Activated CD8-positive, alpha-beta T cell treated with anti-CD3 and anti-CD28 coated beads, Interleukin-2, amount 10 ng/mL, durations not matched to agents 7 days and 5 days (primary cell): ENCODE data around the gene BRAT1. TPM values are rescaled to one million over a fixed set of nuclear protein-coding genes. Genes with fewer than 3 reads are reported as not detected.

Source experiments
- ATAC-seq: fragments of 150-1000 bp; cut with Tn5 transposase; one replicate; pipeline ENCODE4 v1.10.0; 2021; ENCODE audit warnings: moderate library complexity
- CTCF ChIA-PET: fragments of 350-600 bp; sonication (Branson Sonifier 250); formaldehyde crosslinking; loops from one replicate; lab custom pipeline; 2021; ENCODE audit warnings: antibody characterized with exemption; lab: Charles Lee
- POLR2A ChIA-PET: fragments of 350-600 bp; sonication (Branson Sonifier 250); formaldehyde crosslinking; loops from one replicate; lab custom pipeline; 2021; ENCODE audit warnings: antibody characterized with exemption; lab: Charles Lee
- DNase-seq: peaks from one replicate; pipeline ENCODE4 v3.0.0-alpha.2; 2020
- H3K27ac Mint-ChIP-seq: one replicate; pipeline ENCODE4 v1.8.0; 2021; ENCODE audit warnings: mild to moderate bottlenecking, mixed read lengths
- H3K27me3 Mint-ChIP-seq: one replicate; pipeline ENCODE4 v1.8.0; 2021; ENCODE audit warnings: low read depth, mixed read lengths
- H3K36me3 Mint-ChIP-seq: one replicate; pipeline ENCODE4 v1.8.0; 2021; ENCODE audit warnings: low read depth, mixed read lengths
- H3K4me1 Mint-ChIP-seq: one replicate; pipeline ENCODE4 v1.8.0; 2021; ENCODE audit warnings: low read depth, mixed read lengths
- H3K4me3 Mint-ChIP-seq: one replicate; pipeline ENCODE4 v1.8.0; 2021; ENCODE audit warnings: mild to moderate bottlenecking, mixed read lengths
- H3K9me3 Mint-ChIP-seq: one replicate; pipeline ENCODE4 v1.8.0; 2022; ENCODE audit warnings: mixed read lengths; ENCODE audit not compliant: insufficient read depth
- total RNA-seq, 2 experiments: library from RNA; stranded (reverse); gene quantifications; one replicate each; pipeline ENCODE4 v1.2.3, GENCODE V29; 2021

BRAT1 gene
- total RNA-seq, 2 experiments from 2014 or later, result 39.4 to 40.7 TPM

DNA sequence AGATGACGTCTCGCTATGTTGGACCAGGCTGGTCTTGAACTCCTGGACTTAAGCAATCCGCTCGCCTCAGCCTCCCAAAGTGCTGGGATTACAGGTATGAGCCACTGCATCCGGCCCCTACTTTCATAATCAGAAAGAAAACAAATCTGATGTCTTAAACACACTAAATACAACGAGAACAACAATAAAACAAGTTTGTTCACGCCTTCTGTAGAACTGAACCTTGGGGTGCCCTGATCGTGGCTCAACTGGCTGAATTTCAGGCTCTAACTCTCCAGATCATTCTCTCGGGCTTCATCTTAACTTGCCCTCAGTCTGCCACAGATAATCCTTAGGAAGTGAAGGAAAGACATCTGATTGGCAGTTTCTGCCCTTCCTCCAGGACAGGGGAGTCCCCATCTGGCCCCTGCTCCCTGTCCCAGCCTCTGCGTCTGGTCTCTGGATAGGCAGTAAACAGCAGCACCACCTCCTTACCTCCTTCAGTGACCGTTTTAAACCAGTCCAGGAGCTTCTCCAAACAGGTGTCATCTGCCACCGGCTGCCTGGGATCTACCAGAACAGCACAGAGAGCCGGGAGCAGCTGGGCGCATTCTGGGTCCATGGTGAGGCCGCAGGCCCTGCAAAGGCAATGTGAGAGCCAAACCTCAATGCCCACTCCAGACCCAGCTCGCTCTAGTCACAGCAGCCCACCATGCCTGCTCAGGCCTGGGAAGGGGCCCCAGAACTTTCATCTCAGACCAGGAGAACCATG, 1.3 kb downstream of the BRAT1 start:
- ATAC-seq (no peak), DNase-seq (no peak)
- peak overlapping the region; percentile 97 for H3K27ac Mint-ChIP-seq
- peaks cover 31% of the 10 kb centered on the region for H3K36me3 Mint-ChIP-seq
- peaks cover 46% of the 10 kb centered on the region for H3K4me1 Mint-ChIP-seq
- ChIA-PET POLR2A (interaction anchor here (0.5 to 1.0 kb wide), 2 partner anchors 87 to 102 kb away, joined by 3 read pairs; no protein-coding TSS in a partner anchor), CTCF (interaction anchor here (0.7 to 0.8 kb wide), 2 partner anchors 13 to 24 kb away, joined by 3 read pairs; no protein-coding TSS in a partner anchor)
- H3K4me3 Mint-ChIP-seq, result peak overlapping the region; percentile 86
- no peaks in the 10 kb centered on the region for H3K27me3 Mint-ChIP-seq
- no peaks in the 10 kb centered on the region for H3K9me3 Mint-ChIP-seq

DNA sequence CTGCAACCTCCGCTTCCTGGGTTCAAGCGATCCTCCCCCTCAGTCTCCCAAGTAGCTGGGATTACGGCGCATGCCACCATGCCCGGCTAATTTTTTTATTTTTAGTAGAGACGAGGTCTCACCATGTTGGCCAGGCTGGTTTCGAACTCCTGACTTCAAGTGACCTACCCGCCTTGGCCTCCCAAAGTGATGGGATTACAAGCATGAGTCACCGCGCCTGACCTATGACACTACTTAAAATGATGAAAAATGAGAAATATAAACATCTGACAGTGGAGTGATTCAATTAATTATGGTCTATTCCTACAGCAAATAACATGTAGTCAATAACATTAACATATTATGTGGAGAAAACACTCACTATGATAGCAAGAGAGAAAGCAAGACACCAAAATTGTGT, 2.2 kb downstream of the BRAT1 start:
- H3K4me1 Mint-ChIP-seq, result peaks cover 42% of the 10 kb centered on the region
- H3K27ac Mint-ChIP-seq, result no peak overlapping the region
- no peaks in the 10 kb centered on the region for H3K9me3 Mint-ChIP-seq
- H3K36me3 Mint-ChIP-seq, result peaks cover 33% of the 10 kb centered on the region
- peak overlapping the region; percentile 86 for H3K4me3 Mint-ChIP-seq
- H3K27me3 Mint-ChIP-seq, result no peaks in the 10 kb centered on the region
- POLR2A ChIA-PET, result no interaction called here
- no peak for DNase-seq
- CTCF ChIA-PET, result interaction anchor here (0.7 kb wide), 1 partner anchor 13 kb away, joined by 3 read pairs; no protein-coding TSS in a partner anchor
- no peak for ATAC-seq

DNA sequence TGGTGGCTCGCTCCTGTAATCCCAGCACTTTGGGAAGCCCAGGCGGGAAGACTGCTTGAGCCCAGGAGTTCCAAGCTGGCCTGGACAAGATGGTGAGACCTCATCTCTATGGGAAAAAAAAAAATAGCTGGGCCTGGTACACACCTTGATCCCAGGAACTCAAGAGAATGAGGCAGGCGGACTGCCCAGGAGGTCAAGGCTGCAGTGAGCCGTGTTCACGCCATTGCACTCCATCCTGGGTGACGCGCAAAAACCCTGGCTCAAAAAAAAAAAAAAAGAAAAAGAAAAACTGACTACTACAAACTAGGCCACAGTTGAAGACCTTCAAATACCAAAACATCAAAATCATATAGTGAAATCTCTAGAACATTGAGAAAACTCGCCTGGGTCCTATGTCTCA, 3.9 kb downstream of the BRAT1 start:
- POLR2A ChIA-PET, result no interaction called here
- Mint-ChIP-seq H3K36me3 (peaks cover 45% of the 10 kb centered on the region), H3K4me1 (peaks cover 34% of the 10 kb centered on the region), H3K27me3 (no peaks in the 10 kb centered on the region), H3K9me3 (no peaks in the 10 kb centered on the region), H3K4me3 (no peak overlapping the region), H3K27ac (no peak overlapping the region)
- DNase-seq, result no peak
- CTCF ChIA-PET, result interaction anchor here (1.4 kb wide), 1 partner anchor 159 kb away, joined by 4 read pairs; no protein-coding TSS in a partner anchor
- ATAC-seq, result no peak

DNA sequence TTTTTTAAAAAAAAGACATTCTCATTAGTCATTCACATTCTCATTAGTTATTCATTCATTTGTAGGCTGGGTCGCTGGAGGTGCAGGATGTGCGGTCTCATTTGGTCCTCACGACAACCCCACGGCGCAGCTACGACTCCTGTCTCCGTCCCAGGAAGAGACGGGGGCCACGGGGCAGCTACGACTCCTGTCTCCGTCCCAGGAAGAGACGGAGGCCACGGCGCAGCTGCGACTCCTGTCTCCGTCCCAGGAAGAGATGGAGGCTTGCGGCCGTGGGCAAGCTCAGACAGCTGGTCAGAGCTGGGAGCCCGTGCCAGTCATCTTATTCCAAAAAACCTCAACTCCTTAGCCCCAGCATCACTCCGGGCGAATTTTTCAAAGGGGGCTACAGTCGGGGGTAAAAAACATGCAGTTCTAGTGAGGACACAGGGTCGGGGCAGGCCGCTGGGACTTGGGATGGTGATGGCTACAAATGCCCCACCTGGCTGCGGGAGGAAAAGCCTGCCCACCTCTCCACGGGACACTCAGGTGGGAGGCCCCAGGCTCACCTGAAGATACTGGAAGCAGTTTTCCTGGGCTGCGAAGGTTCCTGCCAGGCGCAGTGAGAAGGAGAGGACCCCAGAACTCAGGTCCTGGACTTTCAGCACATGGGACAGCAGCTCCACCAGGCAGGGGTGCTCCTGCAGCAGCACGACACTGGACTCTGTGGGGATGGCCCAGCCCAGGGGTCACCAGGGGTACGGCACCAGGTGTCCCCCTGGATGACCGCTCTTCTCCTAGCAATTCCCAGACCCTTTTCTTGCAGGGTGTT, 8.3 kb downstream of the BRAT1 start:
- Mint-ChIP-seq H3K4me3 (no peak overlapping the region), H3K4me1 (peaks cover 13% of the 10 kb centered on the region), H3K27me3 (no peaks in the 10 kb centered on the region), H3K27ac (no peak overlapping the region), H3K9me3 (no peaks in the 10 kb centered on the region), H3K36me3 (peaks cover 48% of the 10 kb centered on the region)
- DNase-seq, result no peak
- no peak for ATAC-seq
- POLR2A ChIA-PET, result interaction anchor here (0.6 to 0.7 kb wide), 2 partner anchors 441 to 991 kb away, joined by 3 to 4 read pairs; no protein-coding TSS in a partner anchor
- CTCF ChIA-PET, result no interaction called here

DNA sequence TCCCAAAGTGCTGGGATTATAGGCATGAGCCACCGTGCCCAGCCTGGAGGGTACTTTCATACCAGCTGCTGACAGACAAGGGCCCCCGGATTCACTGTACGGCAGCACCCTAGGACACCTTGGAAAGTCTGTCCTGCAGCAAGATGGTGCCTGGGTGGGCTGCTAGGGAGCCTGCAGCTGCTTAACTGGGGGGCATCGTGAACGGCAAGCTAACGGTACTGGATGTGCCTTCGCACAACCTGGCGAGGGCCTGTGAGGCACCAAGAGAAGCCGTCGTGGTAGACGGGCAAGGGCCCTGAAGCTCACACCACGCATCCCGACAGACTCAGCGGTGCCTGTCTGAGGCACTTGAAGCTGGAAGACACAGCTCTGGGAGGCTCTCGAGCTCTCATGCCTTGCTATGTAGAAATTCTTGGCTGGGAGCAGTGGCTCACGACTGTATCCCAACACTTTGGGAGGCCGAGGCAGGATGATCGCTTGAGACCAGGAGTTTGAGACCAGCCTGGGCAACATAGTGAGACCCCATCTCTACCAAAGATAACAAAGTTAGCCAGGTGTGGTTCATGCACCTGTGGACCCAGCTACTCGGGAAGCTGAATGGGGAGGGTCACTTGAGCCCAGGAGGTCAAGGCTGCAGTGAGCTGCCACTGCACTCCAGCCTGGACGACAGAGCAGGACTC, 9.4 kb downstream of the BRAT1 start:
- DNase-seq, result no peak
- no peak for ATAC-seq
- peaks cover 10% of the 10 kb centered on the region for H3K4me1 Mint-ChIP-seq
- no peak overlapping the region for H3K27ac Mint-ChIP-seq
- no peaks in the 10 kb centered on the region for H3K27me3 Mint-ChIP-seq
- peaks cover 41% of the 10 kb centered on the region for H3K36me3 Mint-ChIP-seq
- no peaks in the 10 kb centered on the region for H3K9me3 Mint-ChIP-seq
- CTCF ChIA-PET, result interaction anchor here (0.9 kb wide), 1 partner anchor 10 kb away, joined by 4 read pairs; the partner anchor contains the start of gene BRAT1
- POLR2A ChIA-PET, result interaction anchor here (0.7 kb wide), 1 partner anchor 442 kb away, joined by 4 read pairs; no protein-coding TSS in a partner anchor
- H3K4me3 Mint-ChIP-seq, result no peak overlapping the region

DNA sequence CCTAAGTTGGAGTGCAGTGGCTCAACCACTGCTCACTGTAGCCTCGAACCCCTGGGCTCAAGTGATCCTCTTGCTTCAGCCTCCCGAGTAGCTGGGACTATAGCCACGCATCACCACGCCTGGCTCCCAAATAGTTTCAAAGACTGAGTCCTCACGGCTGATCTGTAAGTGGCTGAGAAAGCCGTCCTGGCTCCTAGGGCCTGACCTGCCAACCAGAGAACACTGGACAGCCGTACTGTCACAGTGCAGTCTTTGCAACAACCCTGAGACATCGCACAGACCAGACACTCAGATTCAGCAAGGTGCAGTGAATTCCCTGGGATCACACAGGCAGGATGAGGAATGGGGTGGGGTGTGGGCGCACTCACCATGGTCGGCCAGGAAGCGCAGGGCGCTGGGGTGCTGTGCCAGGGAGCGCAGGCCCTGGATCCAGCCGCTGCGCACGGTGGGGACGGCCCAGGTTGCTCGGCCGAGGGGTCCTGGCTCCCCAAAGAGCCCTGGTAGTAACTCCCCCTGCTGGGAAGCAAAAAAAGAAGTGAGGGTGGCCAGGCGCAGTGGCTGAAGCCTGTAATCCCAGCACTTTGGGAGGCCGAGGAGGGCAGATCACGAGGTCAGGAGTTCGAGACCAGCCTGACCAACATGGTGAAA, 10.7 kb downstream of the BRAT1 start:
- Mint-ChIP-seq H3K27ac (peak overlapping the region; percentile 6), H3K4me3 (no peak overlapping the region), H3K4me1 (peaks cover 4% of the 10 kb centered on the region), H3K36me3 (peaks cover 37% of the 10 kb centered on the region), H3K9me3 (no peaks in the 10 kb centered on the region), H3K27me3 (no peaks in the 10 kb centered on the region)
- ATAC-seq, result no peak
- ChIA-PET CTCF (no interaction called here), POLR2A (no interaction called here)
- no peak for DNase-seq

DNA sequence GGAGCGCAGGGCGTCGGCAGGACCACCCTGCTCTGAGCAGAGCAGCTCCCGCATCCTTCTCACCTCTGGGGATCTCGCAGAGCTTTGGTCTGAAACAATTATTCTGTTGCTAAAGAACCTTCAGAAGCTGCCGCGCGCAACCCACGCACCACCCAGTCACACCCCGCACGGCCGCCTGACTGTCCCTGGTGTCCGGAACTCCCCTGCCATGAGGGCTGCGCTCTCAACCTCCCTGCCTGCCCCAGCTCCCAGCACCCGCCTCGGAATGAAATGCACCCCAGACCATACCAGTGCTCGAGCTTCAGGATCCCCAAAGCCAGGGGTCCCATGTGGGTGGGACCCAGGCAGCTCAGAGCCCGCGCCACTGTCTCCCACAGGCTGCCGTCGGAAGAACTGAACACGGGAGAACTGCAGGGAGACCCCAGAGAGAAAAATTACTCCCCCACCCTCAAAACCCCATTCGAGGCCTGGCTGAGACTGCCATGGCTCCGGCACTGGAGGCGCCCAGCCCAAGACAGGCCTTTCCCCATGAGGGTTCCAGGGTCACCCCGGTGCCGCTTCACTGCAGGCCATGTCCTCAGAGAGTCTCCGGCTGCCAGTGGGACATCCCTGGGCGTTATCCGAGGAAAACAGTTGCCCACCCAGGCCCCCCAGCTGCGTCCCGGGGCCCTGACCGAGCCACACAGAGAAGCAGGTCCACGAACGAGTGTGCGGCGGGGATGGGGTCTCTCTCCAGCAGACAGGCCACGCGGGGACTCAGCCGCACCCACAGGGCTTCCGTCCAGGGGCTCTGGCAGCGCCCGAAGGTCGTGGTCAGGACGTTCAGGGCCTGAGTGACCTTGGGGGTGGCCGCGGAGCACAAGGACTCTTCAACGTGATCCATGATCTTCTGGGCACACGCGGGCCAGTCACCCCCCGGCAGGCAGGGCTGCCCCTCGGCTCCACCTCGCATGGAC, 12.1 kb downstream of the BRAT1 start:
- POLR2A ChIA-PET, result interaction anchor here (1.0 kb wide), 1 partner anchor 12 kb away, joined by 3 read pairs; the partner anchor contains the start of gene BRAT1
- no peak overlapping the region for H3K4me3 Mint-ChIP-seq

DNA sequence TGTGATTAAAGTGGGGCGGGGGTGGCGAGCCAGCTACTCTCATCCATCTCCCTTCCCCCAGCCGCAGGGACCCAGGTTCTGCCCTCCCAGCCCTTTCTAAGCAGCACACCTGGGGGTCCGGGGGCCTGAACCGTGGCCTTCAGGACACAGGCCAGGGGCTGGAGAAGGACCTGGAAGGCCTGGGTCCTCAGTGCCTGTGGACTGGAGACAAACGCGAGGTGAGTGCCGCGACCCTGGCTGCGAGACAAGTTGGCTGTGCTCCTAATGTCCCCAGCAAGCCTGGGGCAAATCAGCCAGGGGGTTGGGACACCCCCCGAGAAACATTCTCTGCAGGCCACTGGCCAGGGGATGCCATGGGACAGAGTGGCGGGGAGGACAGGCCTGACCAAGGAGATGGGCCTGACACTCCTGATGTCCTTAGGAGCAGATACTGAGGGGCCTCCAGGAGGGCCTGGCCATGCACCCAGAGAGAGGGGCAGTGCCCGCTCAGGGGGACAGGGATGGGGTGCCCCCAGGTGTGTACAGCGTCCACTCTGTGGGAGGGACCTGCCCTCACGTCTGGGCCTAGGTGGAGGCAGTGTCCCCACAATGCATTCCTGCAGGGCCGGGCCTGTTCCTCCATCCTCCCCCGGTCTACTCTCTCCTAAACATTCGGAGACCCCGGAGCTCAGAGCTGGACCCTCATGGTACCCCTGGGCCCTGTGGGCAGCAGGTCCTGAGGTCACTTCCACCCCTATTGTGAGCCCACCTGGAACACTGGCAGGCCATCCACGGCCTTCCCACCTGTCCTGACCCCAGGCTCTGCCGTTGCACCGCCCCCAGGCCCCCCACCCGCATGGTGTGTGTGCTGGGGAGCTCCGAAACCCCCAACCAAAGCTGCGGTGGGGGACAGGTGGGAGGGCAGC, 13.1 kb downstream of the BRAT1 start:
- H3K4me3 Mint-ChIP-seq, result no peak overlapping the region
- ChIA-PET POLR2A (interaction anchor here (1.0 kb wide), 1 partner anchor 13 kb away, joined by 3 read pairs; the partner anchor contains the start of gene BRAT1), CTCF (no interaction called here)
- no peaks in the 10 kb centered on the region for H3K4me1 Mint-ChIP-seq
- H3K27me3 Mint-ChIP-seq, result no peaks in the 10 kb centered on the region
- peaks cover 28% of the 10 kb centered on the region for H3K36me3 Mint-ChIP-seq
- no peaks in the 10 kb centered on the region for H3K9me3 Mint-ChIP-seq
- DNase-seq, result no peak
- H3K27ac Mint-ChIP-seq, result no peak overlapping the region
- no peak for ATAC-seq

More for the DNA sequence above, 12.1 kb downstream of the BRAT1 start:
- ATAC-seq, result no peak
- no peaks in the 10 kb centered on the region for H3K27me3 Mint-ChIP-seq
- no peaks in the 10 kb centered on the region for H3K4me1 Mint-ChIP-seq
- H3K36me3 Mint-ChIP-seq, result peaks cover 33% of the 10 kb centered on the region
- DNase-seq, result no peak
- no peaks in the 10 kb centered on the region for H3K9me3 Mint-ChIP-seq
- CTCF ChIA-PET, result no interaction called here
- H3K27ac Mint-ChIP-seq, result peak overlapping the region; percentile 25

DNA sequence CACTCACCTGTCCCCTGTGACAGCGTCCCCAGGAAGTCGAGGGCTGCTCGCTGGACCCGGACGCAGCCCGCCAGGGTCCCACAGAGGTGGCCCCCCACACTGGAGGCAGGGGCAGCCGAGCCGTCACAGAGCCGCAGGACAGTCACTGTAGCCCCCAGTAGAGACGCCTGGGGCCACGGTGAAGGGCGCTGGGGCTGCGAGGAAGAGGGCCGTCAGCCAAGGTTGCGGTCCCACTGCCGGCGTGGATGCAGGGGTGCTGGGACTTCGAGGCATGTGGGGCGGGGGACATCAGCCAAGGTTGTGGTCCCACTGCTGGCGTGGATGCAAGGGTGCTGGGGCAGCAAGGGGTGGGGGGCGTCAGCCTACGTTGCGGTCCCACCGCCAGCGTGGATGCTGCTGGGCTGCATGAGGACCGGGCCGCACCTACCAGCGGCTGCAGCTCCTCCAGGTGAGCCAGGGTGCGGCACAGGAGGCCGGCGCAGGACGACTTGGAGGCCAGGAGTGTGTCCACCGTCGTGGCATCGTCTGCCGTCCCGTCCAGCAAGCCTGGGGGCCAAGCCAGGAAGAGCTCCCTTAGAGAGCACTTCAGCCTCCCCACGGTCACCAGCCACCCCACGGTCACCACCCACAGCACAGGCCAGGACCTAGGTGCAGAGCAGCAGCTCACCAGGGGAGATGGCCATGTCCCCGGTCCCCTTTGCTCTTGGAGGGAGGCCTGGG, 13.9 kb downstream of the BRAT1 start:
- Mint-ChIP-seq H3K27me3 (no peaks in the 10 kb centered on the region), H3K36me3 (peaks cover 22% of the 10 kb centered on the region), H3K27ac (no peak overlapping the region), H3K9me3 (no peaks in the 10 kb centered on the region), H3K4me1 (no peaks in the 10 kb centered on the region), H3K4me3 (no peak overlapping the region)
- DNase-seq, result no peak
- CTCF ChIA-PET, result no interaction called here
- ATAC-seq, result no peak
- POLR2A ChIA-PET, result interaction anchor here (0.6 to 1.5 kb wide), 2 partner anchors 14 to 169 kb away, joined by 3 to 4 read pairs; no protein-coding TSS in a partner anchor
